HG03025 (cell line): ENCODE results near the gene KRTAP5-1.
"Not testable (repeated sequence)": the region's sequence is repeated elsewhere in the genome, so short reads cannot be mapped to it uniquely, and the experiment has no call there.

Experiments
- ATAC-seq: cut with Tn5 transposase; IDR thresholded peaks from one replicate; pipeline ENCODE4 v1.9.1; 2021; ENCODE audit warnings: mild to moderate bottlenecking, moderate library complexity; ENCODE audit not compliant: unreplicated experiment, low FRiP score

KRTAP5-1 gene

GRCh38 chr11:1603629-1604028 is 18.5 kb upstream of the KRTAP5-1 start:
- no peak for ATAC-seq

GRCh38 chr11:1601663-1602062 is 16.6 kb upstream of the KRTAP5-1 start:
- not testable (repeated sequence) for ATAC-seq

GRCh38 chr11:1600626-1601025 is 15.5 kb upstream of the KRTAP5-1 start:
- no peak for ATAC-seq

GRCh38 chr11:1598816-1599215 is 13.7 kb upstream of the KRTAP5-1 start:
- ATAC-seq: no peak

GRCh38 chr11:1598406-1598805 is 13.3 kb upstream of the KRTAP5-1 start:
- ATAC-seq: not testable (repeated sequence)

GRCh38 chr11:1597994-1598380 is 12.9 kb upstream of the KRTAP5-1 start, which contains the start of gene KRTAP5-2:
Gene KRTAP5-2, minus strand, starts transcription at chr11:1598294. Its CDS starts 44 bp downstream, at chr11:1598250.
- ATAC-seq: no peak

GRCh38 chr11:1597331-1597993 is 12.4 kb upstream of the KRTAP5-1 start:
- no peak for ATAC-seq

GRCh38 chr11:1596576-1597121 is 11.6 kb upstream of the KRTAP5-1 start:
- ATAC-seq: not testable (repeated sequence)

GRCh38 chr11:1595994-1596575 is 11.0 kb upstream of the KRTAP5-1 start:
- not testable (repeated sequence) for ATAC-seq

GRCh38 chr11:1592628-1593027 is 7.5 kb upstream of the KRTAP5-1 start:
- no peak for ATAC-seq

- no peak for ATAC-seq
Observed at GRCh38 chr11:1589996-1590395, 4.9 kb upstream of the KRTAP5-1 start.

GRCh38 chr11:1589191-1589963 is 4.3 kb upstream of the KRTAP5-1 start:
- not testable (repeated sequence) for ATAC-seq

- no peak for ATAC-seq
Observed at GRCh38 chr11:1586699-1587098, 1.6 kb upstream of the KRTAP5-1 start.

- ATAC-seq: not testable (repeated sequence)
Observed at GRCh38 chr11:1582909-1583308, 2.2 kb downstream of the KRTAP5-1 start.

- ATAC-seq: no peak
Observed at GRCh38 chr11:1581976-1582375, 3.1 kb downstream of the KRTAP5-1 start.

GRCh38 chr11:1576825-1577224 is 8.3 kb downstream of the KRTAP5-1 start:
- no peak for ATAC-seq

- not testable (repeated sequence) for ATAC-seq
Observed at GRCh38 chr11:1575756-1576155, 9.3 kb downstream of the KRTAP5-1 start.

GRCh38 chr11:1574933-1575242 is 10.2 kb downstream of the KRTAP5-1 start:
- no peak for ATAC-seq

- ATAC-seq: no peak
Observed at GRCh38 chr11:1574238-1574932, 10.7 kb downstream of the KRTAP5-1 start.

GRCh38 chr11:1573903-1574237 is 11.2 kb downstream of the KRTAP5-1 start:
- ATAC-seq: no peak
